Astrocyte of the spinal cord (primary cell): Measurements from ENCODE around the gene MYORG.
A peak's percentile ranks its signal among the peaks of the same experiment; 100 is the strongest.

Source experiments
- DNase-seq: peaks from one replicate; pipeline ENCODE4 v3.0.0; 2011; ENCODE audit warnings: low read depth, low spot score
- H3K4me3 ChIP-seq: 2 replicates; pipeline ENCODE4 v1.5.1; 2011; ENCODE audit warnings: low read depth, mild to moderate bottlenecking, low read length, moderate library complexity
- CTCF ChIP-seq: IDR thresholded peaks from 2 replicates; pipeline ENCODE4 v1.5.1; 2012; ENCODE audit warnings: low read depth, mild to moderate bottlenecking, low read length, inconsistent platforms
- in situ Hi-C: cut with HindIII; loops from 2 replicates; pipeline ENCODE4 v1.10.0; 2017; ENCODE audit warnings: low sequenced_read_pairs

MYORG gene

DNA sequence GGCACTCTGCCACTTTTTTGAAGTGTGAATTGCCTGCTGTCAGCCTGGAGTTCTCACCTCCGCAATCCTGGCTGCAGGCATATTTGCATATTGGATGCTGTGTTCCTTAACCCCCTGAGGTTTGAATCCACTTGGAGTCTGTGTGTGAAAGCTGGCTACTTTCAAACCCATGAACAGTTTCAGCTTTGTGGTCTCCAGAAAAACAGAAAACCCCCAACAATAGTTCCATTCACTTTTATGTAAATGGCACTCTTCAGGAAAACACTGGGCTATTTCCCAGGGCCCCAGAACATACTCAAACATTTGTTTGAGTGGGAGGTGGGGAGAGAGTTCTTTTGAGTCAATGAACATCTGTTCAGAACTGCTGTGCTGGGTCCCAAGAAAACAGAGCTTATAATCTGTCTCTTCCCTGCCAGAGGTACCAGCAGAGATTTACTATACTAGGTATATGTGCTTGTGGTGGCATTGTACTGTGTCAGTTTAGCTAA lies 42.3 kb downstream of the MYORG start:
- in situ Hi-C loops: no loop called here
- no peak for TF ChIP-seq CTCF
- no peak for DNase-seq
- no peak overlapping the region for H3K4me3 ChIP-seq

- in situ Hi-C loops: no loop called here
- H3K4me3 ChIP-seq: no peak overlapping the region
- DNase-seq: no peak
- no peak for TF ChIP-seq CTCF
These were observed 42.9 kb downstream of the MYORG start for GRCh38 chr9:34333836-34334235.

DNA sequence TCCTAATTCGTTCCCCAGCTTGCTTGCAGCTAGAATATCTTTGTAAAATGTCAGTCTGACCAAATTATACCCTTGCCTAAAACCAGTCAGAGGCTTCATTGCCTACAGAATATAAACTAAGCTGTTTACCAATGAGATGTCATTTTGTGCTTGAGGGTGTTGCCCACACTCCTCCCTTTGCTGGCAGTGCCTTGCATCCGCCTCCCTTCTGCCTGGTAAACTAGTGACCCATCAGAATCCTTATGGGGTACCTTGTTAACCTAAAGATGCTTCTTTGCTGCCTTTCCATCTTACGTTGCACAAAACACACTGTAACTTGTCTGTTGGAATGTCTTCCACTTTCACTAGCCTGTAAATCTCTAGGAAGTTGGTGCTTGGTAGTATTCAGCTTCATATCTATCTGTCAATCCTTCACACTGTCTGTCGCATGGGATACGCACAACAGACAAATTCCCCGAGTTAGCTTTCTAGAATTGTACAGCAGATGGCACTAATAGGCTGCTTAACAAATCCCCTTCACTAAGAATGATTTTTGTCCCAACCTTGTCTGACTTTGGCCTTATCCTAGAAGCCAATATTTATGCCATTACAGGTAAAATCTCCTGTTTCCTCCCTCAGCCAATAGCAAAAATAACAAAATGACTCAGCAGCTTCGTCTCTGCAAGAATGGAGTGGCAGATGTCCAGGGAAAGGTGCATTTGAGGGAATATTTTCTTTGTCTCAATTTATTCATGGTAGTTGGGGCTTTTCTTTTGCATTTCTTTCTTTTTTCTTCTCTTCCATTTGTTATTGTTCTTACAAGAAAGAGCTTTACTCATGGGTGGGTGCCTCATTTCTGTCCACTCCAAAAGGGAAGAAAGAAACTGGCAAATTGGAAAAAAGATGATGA lies 44.4 kb downstream of the MYORG start:
- H3K4me3 ChIP-seq: no peak overlapping the region
- peak; percentile 46 for DNase-seq
- TF ChIP-seq CTCF: peak; percentile 60
- in situ Hi-C loops: no loop called here

DNA sequence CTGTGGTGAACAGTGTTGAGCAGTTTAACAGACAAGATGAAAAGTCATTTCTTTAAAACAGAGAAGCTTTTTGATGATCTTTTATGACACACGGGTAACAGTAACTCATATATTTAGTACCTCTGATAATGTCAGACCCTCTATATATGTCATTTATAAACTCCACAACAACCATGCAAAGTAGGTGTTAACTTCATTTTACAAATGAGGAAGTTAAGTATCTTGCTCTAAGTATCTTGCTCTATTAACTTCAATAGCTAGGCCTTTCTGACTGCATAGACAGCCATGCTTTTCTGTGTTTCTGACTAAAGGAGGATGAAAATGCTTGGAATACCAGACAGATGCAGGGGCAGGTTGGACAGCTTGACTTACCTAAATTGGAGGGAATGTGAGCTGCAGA lies 45.5 kb downstream of the MYORG start:
- no peak overlapping the region for H3K4me3 ChIP-seq
- no peak for TF ChIP-seq CTCF
- in situ Hi-C loops: no loop called here
- no peak for DNase-seq

DNA sequence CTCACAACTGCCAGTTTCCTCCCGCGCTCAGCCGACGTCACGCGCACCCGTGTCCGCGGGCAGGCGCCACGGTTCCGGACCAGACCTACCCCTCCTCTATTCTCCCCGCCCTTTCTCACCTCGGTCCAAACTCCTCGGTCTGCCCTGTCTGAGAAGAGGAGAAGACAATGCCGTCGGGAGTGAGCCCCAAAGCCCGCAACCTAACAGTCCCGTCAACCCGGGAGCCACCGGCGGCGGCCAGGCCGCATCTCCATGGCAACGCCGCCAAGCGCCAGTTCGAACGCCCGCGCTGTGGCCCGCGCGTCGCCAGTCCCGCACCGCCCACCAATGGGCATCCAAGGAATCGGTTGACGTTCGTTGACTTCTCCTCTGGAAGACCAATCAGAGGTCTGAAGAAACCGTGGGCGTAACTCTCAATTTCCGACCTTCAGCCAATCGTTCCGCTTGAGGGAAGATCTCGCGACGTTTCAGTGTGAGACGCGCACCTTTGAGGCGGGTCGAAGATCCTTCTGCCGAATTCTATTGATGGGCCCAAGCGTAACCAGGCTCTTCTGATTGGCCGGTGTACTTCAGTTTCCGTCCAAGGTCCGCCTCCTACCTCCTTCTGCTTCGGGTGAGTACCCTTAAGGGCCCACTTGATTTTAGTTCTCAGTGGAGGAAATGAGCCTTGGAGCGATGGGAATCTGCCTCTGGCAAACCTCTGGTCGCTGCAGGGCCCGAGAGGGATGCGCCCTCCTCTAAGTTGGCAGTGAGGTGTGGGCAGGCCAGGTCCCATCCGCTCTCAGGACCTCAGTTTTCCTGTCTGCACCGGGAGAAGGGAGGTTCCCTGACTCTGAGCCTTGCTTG lies 47.5 kb downstream of the MYORG start, which contains the start of the genes KIF24 and NUDT2:
TSS of gene KIF24 (minus strand) at position 282 of the 846 bp plus-strand sequence. CDS start 17,922 bp downstream, outside the sequence.
TSS of gene NUDT2 (plus strand) at position 583 of the 846 bp plus-strand sequence. CDS start 9,471 bp downstream, outside the sequence.
- peak; percentile 100 for DNase-seq

More for the DNA sequence above, 47.5 kb downstream of the MYORG start, which contains the start of the genes KIF24 and NUDT2:
- TF ChIP-seq CTCF: no peak
- peak within 1 kb of the TSS; percentile 82 for H3K4me3 ChIP-seq
- in situ Hi-C loops: no loop called here
